IMR-90 (cell line): ENCODE measurements around the gene HORMAD1. TPM values are rescaled to one million over a fixed set of nuclear protein-coding genes. Genes with fewer than 3 reads are reported as not detected.

Experiments
- ATAC-seq: fragments of 200-7000 bp; cut with Tn5 transposase; 2 replicates; pipeline ENCODE4 v1.9.1; 2020; ENCODE audit warnings: low read depth, mild to moderate bottlenecking, moderate library complexity
- BruUV-seq: library from RNA; stranded (reverse); fragments of 400-500 nt; replicated peaks from 2 replicates; lab custom pipeline; 2021; lab: Mats Ljungman, UMichigan
- CTCF ChIA-PET: fragments of 300-600 bp; formaldehyde crosslinking; extraction: SDS; loops from one replicate; lab custom pipeline; 2021; ENCODE audit warnings: antibody characterized with exemption; lab: Yijun Ruan, JAX
- POLR2A ChIA-PET: fragments of 300-600 bp; sonication (Branson Sonifier 250); formaldehyde crosslinking; loops from one replicate; lab custom pipeline; 2022; ENCODE audit warnings: antibody characterized with exemption; ENCODE audit not compliant: unreplicated experiment; lab: Charles Lee
- DNase-seq: peaks from one replicate; pipeline ENCODE4 v3.0.0; 2013
- H2AFZ ChIP-seq: replicated peaks from 2 replicates; pipeline ENCODE3; 2013; ENCODE audit warnings: low read length, mild to moderate bottlenecking; ENCODE audit not compliant: poor library complexity
- H2AK5ac ChIP-seq: 2 replicates; pipeline ENCODE4 v1.6.1; 2013; ENCODE audit warnings: low read depth, low read length, inconsistent platforms
- H2AK9ac ChIP-seq: replicated peaks from 2 replicates; pipeline ENCODE3; 2013; ENCODE audit warnings: mild to moderate bottlenecking, low read depth, low read length, moderate library complexity; ENCODE audit not compliant: poor library complexity
- H2BK120ac ChIP-seq: 2 replicates; pipeline ENCODE4 v1.6.1; 2013; ENCODE audit warnings: low read depth, low read length, inconsistent platforms
- H2BK15ac ChIP-seq: 3 replicates; pipeline ENCODE4 v1.6.1; 2013; ENCODE audit warnings: low read depth, low read length, inconsistent platforms
- H2BK20ac ChIP-seq: 2 replicates; pipeline ENCODE4 v1.6.1; 2013; ENCODE audit warnings: low read depth, mild to moderate bottlenecking, inconsistent platforms, low read length, moderate library complexity
- H2BK5ac ChIP-seq: 2 replicates; pipeline ENCODE4 v1.6.1; 2013; ENCODE audit warnings: mild to moderate bottlenecking, low read depth, low read length, inconsistent platforms; ENCODE audit not compliant: poor library complexity, severe bottlenecking
- H3K14ac ChIP-seq: replicated peaks from 2 replicates; pipeline ENCODE4 v1.6.1; 2013; ENCODE audit warnings: low read depth, low read length, inconsistent platforms
- H3K18ac ChIP-seq: 2 replicates; pipeline ENCODE4 v1.6.1; 2013; ENCODE audit warnings: low read depth, low read length, control low read depth
- H3K23ac ChIP-seq: 2 replicates; pipeline ENCODE4 v1.6.1; 2013; ENCODE audit warnings: low read depth, low read length, inconsistent platforms
- H3K27ac ChIP-seq: 2 replicates; pipeline ENCODE4 v1.5.1; 2013; ENCODE audit warnings: mild to moderate bottlenecking, control low read depth, low read length; ENCODE audit not compliant: insufficient read depth
- H3K27me3 ChIP-seq: 2 replicates; pipeline ENCODE4 v1.6.1; 2013; ENCODE audit warnings: low read length; ENCODE audit not compliant: control insufficient read depth, insufficient read depth
- H3K36me3 ChIP-seq: 2 replicates; pipeline ENCODE4 v1.6.1; 2013; ENCODE audit warnings: low read length, mixed read lengths; ENCODE audit not compliant: control insufficient read depth, insufficient read depth
- H3K4ac ChIP-seq: 2 replicates; pipeline ENCODE4 v1.6.1; 2013; ENCODE audit warnings: low read depth, low read length, inconsistent platforms
- H3K4me1 ChIP-seq: 2 replicates; pipeline ENCODE4 v1.6.1; 2013; ENCODE audit warnings: low read length, mixed read lengths; ENCODE audit not compliant: control insufficient read depth, insufficient read depth
- H3K4me2 ChIP-seq: 2 replicates; pipeline ENCODE4 v1.6.1; 2013; ENCODE audit warnings: low read depth, mild to moderate bottlenecking, control low read depth, low read length, moderate library complexity
- H3K4me3 ChIP-seq: 2 replicates; pipeline ENCODE4 v1.5.1; 2013; ENCODE audit warnings: low read depth, mild to moderate bottlenecking, control low read depth, low read length, moderate library complexity; ENCODE audit not compliant: insufficient read depth
- H3K56ac ChIP-seq: 2 replicates; pipeline ENCODE4 v1.6.1; 2013; ENCODE audit warnings: low read length, inconsistent platforms; ENCODE audit not compliant: insufficient read depth; ENCODE audit errors: extremely low read depth
- H3K79me1 ChIP-seq, 2 experiments: 2 replicates each; pipeline ENCODE4 v1.6.1; 2013; ENCODE audit warnings: low read length in 2 of 2, inconsistent platforms in 1 of 2, low read depth in 1 of 2
- H3K9ac ChIP-seq: 2 replicates; pipeline ENCODE4 v1.6.1; 2013; ENCODE audit warnings: low read depth, low read length, control low read depth
- H3K9me1 ChIP-seq: 2 replicates; pipeline ENCODE4 v1.6.1; 2013; ENCODE audit warnings: low read length, inconsistent platforms; ENCODE audit not compliant: insufficient read depth
- H3K9me3 ChIP-seq: 2 replicates; pipeline ENCODE4 v1.6.1; 2013; ENCODE audit warnings: low read length; ENCODE audit not compliant: control insufficient read depth, insufficient read depth
- H4K20me1 ChIP-seq: 2 replicates; pipeline ENCODE4 v1.6.1; 2013; ENCODE audit warnings: low read length, inconsistent platforms; ENCODE audit not compliant: insufficient read depth
- H4K5ac ChIP-seq: 2 replicates; pipeline ENCODE4 v1.6.1; 2013; ENCODE audit warnings: mild to moderate bottlenecking, low read depth, low read length, control low read depth
- H4K8ac ChIP-seq, 2 experiments: 2 replicates each; pipeline ENCODE4 v1.6.1; 2013; ENCODE audit warnings: low read depth in 2 of 2, low read length in 2 of 2, control low read depth in 1 of 2, inconsistent platforms in 1 of 2
- H4K91ac ChIP-seq: 2 replicates; pipeline ENCODE4 v1.6.1; 2013; ENCODE audit warnings: low read depth, low read length, inconsistent platforms; ENCODE audit not compliant: insufficient read depth
- BHLHE40 ChIP-seq: fragments of 150-350 bp; IDR thresholded peaks from 2 replicates; pipeline ENCODE4 v1.6.1; 2016; ENCODE audit warnings: mild to moderate bottlenecking, low read depth, low read length
- FOS ChIP-seq: fragments of 150-350 bp; IDR thresholded peaks from 2 replicates; pipeline ENCODE4 v1.6.1; 2016; ENCODE audit warnings: low read depth, low read length
- MXI1 ChIP-seq: IDR thresholded peaks from 2 replicates; pipeline ENCODE4 v1.6.1; 2012; ENCODE audit warnings: low read depth, mild to moderate bottlenecking, low read length, moderate library complexity, borderline replicate concordance
- RCOR1 ChIP-seq: IDR thresholded peaks from 2 replicates; pipeline ENCODE4 v1.6.1; 2012; ENCODE audit warnings: mild to moderate bottlenecking, low read length, improper control_type of control experiment; ENCODE audit not compliant: insufficient replicate concordance
- RFX5 ChIP-seq: IDR thresholded peaks from 2 replicates; pipeline ENCODE4 v1.8.0; 2012; ENCODE audit warnings: low read depth, mild to moderate bottlenecking, low read length, moderate library complexity
- WGBS, 2 experiments: methylation state at CpG; one replicate each; pipeline versions ENCODE4 v1.1.5 to v1.1.7; 2013; ENCODE audit warnings: missing lambda C conversion rate in 2 of 2; ENCODE audit not compliant: insufficient read length in 1 of 2; ENCODE audit errors: extremely low coverage in 2 of 2; 5-methylcytosine and 5-hydroxymethylcytosine counted together
- dilution Hi-C: fragments of 300-500 bp; cut with HindIII; formaldehyde crosslinking; loops from one replicate; pipeline ENCODE4 v1.14.3; 2018; ENCODE audit warnings: low sequenced_read_pairs; ENCODE audit not compliant: unreplicated experiment
- in situ Hi-C: fragments of 300-500 bp; cut with MboI; formaldehyde crosslinking; loops from 3 replicates; pipeline ENCODE4 v1.14.3; 2019; ENCODE audit warnings: low sequenced_read_pairs, inconsistent platforms, mixed read lengths
- intact Hi-C: fragments of 100-400 bp; cut with micrococcal nuclease; formaldehyde crosslinking; loops from 2 replicates; pipeline ENCODE4 v1.10.0; 2022
- polyA plus RNA-seq, 3 experiments: library from polyadenylated mRNA; depleted of rRNA; stranded (reverse); fragments of >200 nt; gene quantifications; 2 replicates each; pipeline ENCODE4 v1.2.3, GENCODE V29; 2012; ENCODE audit warnings: low replicate concordance in 1 of 3
- total RNA-seq: library from RNA; depleted of rRNA; stranded (reverse); fragments of >200 nt; gene quantifications from 2 replicates; pipeline ENCODE4 v1.2.3, GENCODE V29; 2012
- TF ChIP-seq, protein P1 (sequence below): fragments of 150-350 bp; IDR thresholded peaks from 2 replicates; pipeline ENCODE4 v1.6.1; 2017; ENCODE audit warnings: mild to moderate bottlenecking, antibody characterized with exemption, low read length, low read depth

Gene HORMAD1
- total and polyA plus RNA-seq, 2 of the 4 experiments (the other 2 are of a cell fraction): not detected

DNA sequence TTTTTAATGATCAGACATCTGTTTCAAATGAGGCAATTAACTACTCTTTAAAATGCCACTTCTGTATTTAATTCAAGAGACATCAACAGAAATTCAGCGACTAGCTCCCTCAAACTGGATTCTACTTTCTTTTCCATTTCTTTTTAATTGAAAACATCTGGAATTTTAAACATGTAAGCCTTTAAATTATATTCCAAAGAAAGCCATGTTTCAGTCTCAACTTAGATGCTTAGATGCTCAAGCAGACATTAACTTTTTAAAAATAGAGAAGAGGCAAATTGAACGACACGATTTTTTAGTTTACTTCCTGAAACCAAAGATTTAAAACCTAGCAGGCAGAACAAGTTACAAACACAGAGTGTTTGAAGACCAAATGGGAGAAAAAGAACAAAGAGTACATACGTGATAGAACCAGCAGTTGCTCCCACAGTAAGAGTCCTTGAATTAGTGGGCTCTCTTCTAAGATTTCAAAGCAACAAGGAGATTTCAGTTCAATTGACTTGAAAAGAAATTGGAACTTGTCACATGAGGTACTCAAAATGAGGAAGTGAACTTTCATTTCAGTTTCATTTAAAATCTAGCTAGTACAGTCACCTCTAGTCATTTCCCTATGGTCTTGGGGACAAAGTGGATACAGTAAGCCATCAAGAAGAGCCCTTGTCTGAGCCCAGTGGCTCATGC lies 44.7 kb upstream of the HORMAD1 start, which contains the start of gene CTSS:
Gene CTSS, minus strand, starts transcription at position 483 of the 681 bp plus-strand sequence. CDS start 1,015 bp downstream, outside the sequence.
- WGBS, 2 experiments: 57% methylated on average over 1 of the region's 4 CpGs; no CpG with 5 or more reads in 1 of the 2 experiments
- no peak for ATAC-seq

More for the DNA sequence above, 44.7 kb upstream of the HORMAD1 start, which contains the start of gene CTSS:
- no peaks in the 10 kb centered on the region; the same call in 1 of the 2 replicates for H4K20me1 ChIP-seq
- H2AK5ac ChIP-seq: peak within 1 kb of the TSS; percentile 57; the same call in 1 of the 2 replicates
- intact Hi-C loops: no loop called here
- no peaks in the 10 kb centered on the region for H3K36me3 ChIP-seq
- no peak within 1 kb of the TSS for H3K4me3 ChIP-seq
- peak within 1 kb of the TSS; percentile 99 for H3K18ac ChIP-seq
- in situ Hi-C loops: no loop called here
- peak within 1 kb of the TSS; percentile 15; the same call in 1 of the 3 replicates for H2BK15ac ChIP-seq
- no TSS peak for BruUV-seq
- peak within 1 kb of the TSS; percentile 61; the same call in 1 of the 2 replicates for H2BK120ac ChIP-seq
- peaks cover 2% of the 10 kb centered on the region for H3K9me3 ChIP-seq
- H3K14ac ChIP-seq: peak within 1 kb of the TSS; percentile 51
- ChIA-PET CTCF (interaction anchor here (0.6 kb wide), 1 partner anchor 16 kb away, joined by 3 read pairs; no protein-coding TSS in a partner anchor), POLR2A (no interaction called here)
- peak within 1 kb of the TSS; percentile 70; the same call in 1 of the 2 replicates for H3K4ac ChIP-seq
- peak within 1 kb of the TSS; percentile 72 for H3K4me2 ChIP-seq
- no peak within 1 kb of the TSS for H2AK9ac ChIP-seq
- H3K4me1 ChIP-seq: peaks cover 11% of the 10 kb centered on the region
- H3K79me1 ChIP-seq: no peaks in the 10 kb centered on the region
- dilution Hi-C loops: no loop called here
- H4K5ac ChIP-seq: peak within 1 kb of the TSS; percentile 89
- peak within 1 kb of the TSS; percentile 60 for H2BK20ac ChIP-seq
- peak within 1 kb of the TSS; percentile 13; the same call in 1 of the 2 replicates for H3K56ac ChIP-seq
- 0 out of 2 replicates have a peak within 1 kb of the TSS, but pooled peaks have one; percentile 5 for H4K91ac ChIP-seq
- no peaks in the 10 kb centered on the region; the same call in 1 of the 2 replicates for H3K9me1 ChIP-seq
- H4K8ac ChIP-seq: peak within 1 kb of the TSS; percentile 22 to 61; a peak in 3 of 4 replicates
- H3K9ac ChIP-seq: no peak within 1 kb of the TSS
- no peak within 1 kb of the TSS for H2AFZ ChIP-seq
- H3K27ac ChIP-seq: no peak within 1 kb of the TSS; the same call in 1 of the 2 replicates
- DNase-seq: peak; percentile 11
- peak within 1 kb of the TSS; percentile 64 for H2BK5ac ChIP-seq
- TF ChIP-seq RCOR1 (no peak), RFX5 (no peak), MXI1 (no peak), FOS (no peak), BHLHE40 (no peak)
- TF ChIP-seq, protein P1, sequence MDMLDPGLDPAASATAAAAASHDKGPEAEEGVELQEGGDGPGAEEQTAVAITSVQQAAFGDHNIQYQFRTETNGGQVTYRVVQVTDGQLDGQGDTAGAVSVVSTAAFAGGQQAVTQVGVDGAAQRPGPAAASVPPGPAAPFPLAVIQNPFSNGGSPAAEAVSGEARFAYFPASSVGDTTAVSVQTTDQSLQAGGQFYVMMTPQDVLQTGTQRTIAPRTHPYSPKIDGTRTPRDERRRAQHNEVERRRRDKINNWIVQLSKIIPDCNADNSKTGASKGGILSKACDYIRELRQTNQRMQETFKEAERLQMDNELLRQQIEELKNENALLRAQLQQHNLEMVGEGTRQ: no peak
- no peaks in the 10 kb centered on the region for H3K27me3 ChIP-seq
- peak within 1 kb of the TSS; percentile 22; the same call in 1 of the 2 replicates for H3K23ac ChIP-seq
